HEK293 (cell line): ENCODE measurements around the gene TBC1D20.
A peak's percentile ranks its signal among the peaks of the same experiment; 100 is the strongest.

Experiments used
- CTCF ChIA-PET: fragments of 350-600 bp; formaldehyde crosslinking; extraction: SDS; loops from one replicate; lab custom pipeline; 2021; ENCODE audit warnings: antibody characterized with exemption; lab: Yijun Ruan, JAX
- POLR2A ChIA-PET: fragments of 300-600 bp; formaldehyde crosslinking; extraction: SDS; loops from one replicate; lab custom pipeline; 2020; ENCODE audit warnings: antibody characterized with exemption, inconsistent platforms; lab: Yijun Ruan, JAX
- H3K27ac ChIP-seq: fragments of 200-500 bp; sonication (Bioruptor generic); 2 replicates; pipeline ENCODE4 v1.5.1; 2014; ENCODE audit warnings: low read depth, low read length, control low read depth, inconsistent platforms; ENCODE audit errors: extremely low read depth
- H3K36me3 ChIP-seq, 2 experiments: fragments of 200-500 bp in 1 of 2; sonication (Bioruptor generic) in 1 of 2; 1 replicate in 1 of 2; 2 replicates in 1 of 2; pipeline ENCODE4 v1.5.1; 2014 to 2017; ENCODE audit warnings: inconsistent platforms in 2 of 2, low read length in 2 of 2; ENCODE audit not compliant: control insufficient read depth in 2 of 2, insufficient read depth in 1 of 2
- H3K4me1 ChIP-seq: fragments of 200-500 bp; sonication (Bioruptor generic); 2 replicates; pipeline ENCODE4 v1.5.1; 2014; ENCODE audit warnings: mild to moderate bottlenecking, low read length, inconsistent platforms; ENCODE audit not compliant: control insufficient read depth, insufficient read depth
- H3K4me3 ChIP-seq: 2 replicates; pipeline ENCODE4 v1.5.1; 2011; ENCODE audit warnings: low read depth, mild to moderate bottlenecking, control low read depth, low read length, moderate library complexity
- H3K9me3 ChIP-seq: fragments of 200-500 bp; sonication (Bioruptor generic); 2 replicates; pipeline ENCODE4 v1.5.1; 2014; ENCODE audit warnings: low read depth, low read length, inconsistent platforms; ENCODE audit not compliant: control insufficient read depth, insufficient read depth
- ZFHX2 ChIP-seq: fragments of 450-650 bp; formaldehyde crosslinking; conservative IDR thresholded peaks from 2 replicates; pipeline ENCODE4 v1.5.1; 2016; ENCODE audit warnings: missing biosample characterization, missing genetic modification characterization
- ZNF10 ChIP-seq: fragments of 450-650 bp; formaldehyde crosslinking; IDR thresholded peaks from 2 replicates; pipeline ENCODE4 v1.5.1; 2017; ENCODE audit warnings: missing biosample characterization, missing genetic modification characterization
- ZNF16 ChIP-seq: fragments of 450-650 bp; formaldehyde crosslinking; IDR thresholded peaks from 2 replicates; pipeline ENCODE4 v1.5.1; 2016; ENCODE audit warnings: low read depth, missing biosample characterization, missing genetic modification characterization
- ZNF239 ChIP-seq: fragments of 450-650 bp; formaldehyde crosslinking; IDR thresholded peaks from 2 replicates; pipeline ENCODE4 v1.5.1; 2016; ENCODE audit warnings: missing biosample characterization, missing genetic modification characterization
- ZNF341 ChIP-seq: fragments of 450-650 bp; formaldehyde crosslinking; IDR thresholded peaks from 2 replicates; pipeline ENCODE4; 2016; ENCODE audit warnings: low read depth, missing biosample characterization, missing genetic modification characterization
- ZNF571 ChIP-seq: fragments of 450-650 bp; formaldehyde crosslinking; IDR thresholded peaks from 2 replicates; pipeline ENCODE4 v1.5.0; 2017; ENCODE audit warnings: missing biosample characterization, missing genetic modification characterization
- ZNF777 ChIP-seq: fragments of 450-650 bp; formaldehyde crosslinking; IDR thresholded peaks from 2 replicates; pipeline ENCODE4 v1.5.1; 2017; ENCODE audit warnings: missing biosample characterization, missing genetic modification characterization, borderline replicate concordance
- TF ChIP-seq, protein P1 (sequence below): fragments of 450-650 bp; formaldehyde crosslinking; IDR thresholded peaks from 2 replicates; pipeline ENCODE4 v1.5.1; 2016; ENCODE audit warnings: missing biosample characterization, missing genetic modification characterization, low read depth
- TF ChIP-seq, protein P2 (sequence below): IDR thresholded peaks from 2 replicates; pipeline ENCODE4 v1.6.1; 2011; ENCODE audit warnings: mild to moderate bottlenecking, low read depth, low read length, borderline replicate concordance
- TF ChIP-seq, protein P3 (sequence below): fragments of 450-650 bp; formaldehyde crosslinking; IDR thresholded peaks from 2 replicates; pipeline ENCODE4 v1.5.1; 2016; ENCODE audit warnings: missing biosample characterization, missing genetic modification characterization

Gene TBC1D20

DNA sequence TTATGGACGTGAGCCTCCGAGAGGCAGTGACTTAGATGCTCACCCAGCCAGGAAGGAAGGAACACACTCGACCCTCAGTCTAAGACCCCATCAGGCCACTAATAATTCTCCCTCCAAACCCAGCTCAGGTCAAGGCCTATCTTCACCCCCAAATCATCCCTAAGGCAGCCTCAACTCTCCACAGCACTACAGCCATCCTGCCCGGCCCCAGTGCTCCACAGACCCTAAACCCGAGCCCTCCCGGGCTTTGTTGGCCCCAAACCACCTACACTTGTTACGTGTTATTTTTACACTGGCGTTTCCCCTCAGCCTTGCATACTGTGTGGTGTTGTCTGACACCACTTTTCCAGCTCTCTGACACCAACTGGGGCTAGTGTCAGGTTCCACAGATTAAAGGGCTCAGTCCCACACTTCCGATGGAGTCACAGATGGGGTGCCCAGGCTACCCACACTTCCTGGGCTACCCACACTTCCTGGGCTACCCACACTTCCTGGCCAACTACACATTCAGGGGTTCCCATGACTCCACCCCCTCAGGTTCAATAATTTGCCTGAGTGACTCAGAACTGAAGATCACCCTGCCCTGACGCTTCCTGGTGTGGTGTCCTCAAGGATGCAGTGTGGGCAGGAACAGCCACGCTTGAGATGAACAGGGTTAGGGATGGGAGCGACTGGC is 28.9 kb downstream of the TBC1D20 start (continued):
- TF ChIP-seq ZFHX2 (tag by site-specific recombination): peak; percentile 82

DNA sequence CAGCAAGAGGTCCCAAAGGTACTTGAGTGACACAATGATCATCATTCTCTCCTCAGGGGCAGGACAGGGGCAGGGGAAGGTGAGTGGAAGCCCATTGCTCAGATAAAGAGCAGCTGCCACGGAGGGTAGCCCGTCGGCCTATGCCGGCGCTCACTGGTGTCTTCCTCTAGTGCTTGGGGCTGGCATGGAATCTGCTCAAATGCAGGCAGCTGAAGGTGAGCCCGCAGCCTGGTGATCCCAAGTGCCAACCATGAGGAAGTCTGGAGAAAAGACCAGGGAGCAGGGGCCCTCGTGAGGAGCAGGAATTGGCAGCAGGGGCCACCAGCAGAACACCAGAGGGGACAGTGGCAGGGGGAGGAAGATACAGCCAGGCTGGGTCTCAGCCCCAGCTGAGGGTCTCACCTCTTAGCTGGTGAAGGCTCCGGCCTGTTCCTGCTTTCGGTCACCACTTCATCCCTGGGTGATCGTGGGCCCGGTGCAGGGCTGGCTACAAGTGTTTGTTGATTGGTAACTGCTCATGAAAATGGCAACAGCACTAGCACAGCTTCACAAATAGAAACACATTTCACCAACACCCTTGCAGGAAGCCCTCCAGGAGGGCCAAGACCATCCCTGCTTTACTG is 29.5 kb downstream of the TBC1D20 start:
- Histone ChIP-seq H3K36me3 (peaks cover 9 to 84% of the 10 kb centered on the region in 2 experiments), H3K27ac (peak overlapping the region; percentile 41; the same call in 1 of the 2 replicates), H3K4me3 (no peak overlapping the region), H3K4me1 (no peaks in the 10 kb centered on the region; the same call in 1 of the 2 replicates), H3K9me3 (no peaks in the 10 kb centered on the region)
- ChIA-PET POLR2A (interaction anchor here (1.7 kb wide), 1 partner anchor 25 kb away, joined by 6 read pairs; the partner anchor contains the start of gene RBCK1), CTCF (interaction anchor here (0.6 to 4.3 kb wide), 9 partner anchors 10 to 340 kb away, joined by 3 to 88 read pairs (median 8); no protein-coding TSS in a partner anchor)
- no peak for TF ChIP-seq ZNF777

DNA sequence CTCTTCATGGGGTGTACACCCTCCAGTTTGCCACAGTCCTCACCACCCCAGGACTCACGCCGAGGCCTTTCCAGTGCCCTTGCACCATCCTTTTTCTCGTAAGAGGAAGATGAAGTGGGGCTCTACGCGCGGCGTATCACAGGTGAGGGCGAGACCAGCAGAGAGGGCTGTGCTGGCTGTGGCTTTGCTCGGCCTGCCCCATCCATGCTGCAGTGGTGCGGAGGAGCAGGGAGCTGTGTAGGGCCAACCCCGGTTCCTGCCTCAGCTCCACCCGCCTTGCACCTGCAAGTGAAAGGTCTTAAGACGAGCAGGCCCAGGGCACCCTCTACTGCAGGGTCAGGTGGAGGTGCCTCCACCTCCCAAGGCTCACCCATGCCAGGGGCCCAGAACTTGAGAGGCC is 30.1 kb downstream of the TBC1D20 start:
- ChIA-PET CTCF (interaction anchor here (0.9 to 4.3 kb wide), 22 partner anchors 10 to 112 kb away, joined by 3 to 88 read pairs (median 7); partner anchors contain the start of gene TBC1D20), POLR2A (interaction anchor here (0.9 to 1.7 kb wide), 3 partner anchors 25 to 85 kb away, joined by 3 to 6 read pairs (median 4); partner anchors contain the start of gene RBCK1)
- no peaks in the 10 kb centered on the region; the same call in 1 of the 2 replicates for H3K4me1 ChIP-seq
- H3K36me3 ChIP-seq: peaks cover 9 to 85% of the 10 kb centered on the region in 2 experiments
- no peak overlapping the region for H3K4me3 ChIP-seq
- no peaks in the 10 kb centered on the region for H3K9me3 ChIP-seq
- H3K27ac ChIP-seq: no peak overlapping the region
- no peak for TF ChIP-seq ZNF239 (tag by site-specific recombination)
- TF ChIP-seq, protein P1, sequence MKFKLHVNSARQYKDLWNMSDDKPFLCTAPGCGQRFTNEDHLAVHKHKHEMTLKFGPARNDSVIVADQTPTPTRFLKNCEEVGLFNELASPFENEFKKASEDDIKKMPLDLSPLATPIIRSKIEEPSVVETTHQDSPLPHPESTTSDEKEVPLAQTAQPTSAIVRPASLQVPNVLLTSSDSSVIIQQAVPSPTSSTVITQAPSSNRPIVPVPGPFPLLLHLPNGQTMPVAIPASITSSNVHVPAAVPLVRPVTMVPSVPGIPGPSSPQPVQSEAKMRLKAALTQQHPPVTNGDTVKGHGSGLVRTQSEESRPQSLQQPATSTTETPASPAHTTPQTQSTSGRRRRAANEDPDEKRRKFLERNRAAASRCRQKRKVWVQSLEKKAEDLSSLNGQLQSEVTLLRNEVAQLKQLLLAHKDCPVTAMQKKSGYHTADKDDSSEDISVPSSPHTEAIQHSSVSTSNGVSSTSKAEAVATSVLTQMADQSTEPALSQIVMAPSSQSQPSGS (tag by site-specific recombination): no peak
- no peak for TF ChIP-seq ZNF10 (tag by site-specific recombination)
- TF ChIP-seq ZNF16 (tag by site-specific recombination): no peak
- TF ChIP-seq, protein P2, sequence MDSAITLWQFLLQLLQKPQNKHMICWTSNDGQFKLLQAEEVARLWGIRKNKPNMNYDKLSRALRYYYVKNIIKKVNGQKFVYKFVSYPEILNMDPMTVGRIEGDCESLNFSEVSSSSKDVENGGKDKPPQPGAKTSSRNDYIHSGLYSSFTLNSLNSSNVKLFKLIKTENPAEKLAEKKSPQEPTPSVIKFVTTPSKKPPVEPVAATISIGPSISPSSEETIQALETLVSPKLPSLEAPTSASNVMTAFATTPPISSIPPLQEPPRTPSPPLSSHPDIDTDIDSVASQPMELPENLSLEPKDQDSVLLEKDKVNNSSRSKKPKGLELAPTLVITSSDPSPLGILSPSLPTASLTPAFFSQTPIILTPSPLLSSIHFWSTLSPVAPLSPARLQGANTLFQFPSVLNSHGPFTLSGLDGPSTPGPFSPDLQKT: no peak
- TF ChIP-seq ZNF341 (tag by site-specific recombination): no peak
- TF ChIP-seq ZNF571 (tag by site-specific recombination): no peak
- TF ChIP-seq, protein P3, sequence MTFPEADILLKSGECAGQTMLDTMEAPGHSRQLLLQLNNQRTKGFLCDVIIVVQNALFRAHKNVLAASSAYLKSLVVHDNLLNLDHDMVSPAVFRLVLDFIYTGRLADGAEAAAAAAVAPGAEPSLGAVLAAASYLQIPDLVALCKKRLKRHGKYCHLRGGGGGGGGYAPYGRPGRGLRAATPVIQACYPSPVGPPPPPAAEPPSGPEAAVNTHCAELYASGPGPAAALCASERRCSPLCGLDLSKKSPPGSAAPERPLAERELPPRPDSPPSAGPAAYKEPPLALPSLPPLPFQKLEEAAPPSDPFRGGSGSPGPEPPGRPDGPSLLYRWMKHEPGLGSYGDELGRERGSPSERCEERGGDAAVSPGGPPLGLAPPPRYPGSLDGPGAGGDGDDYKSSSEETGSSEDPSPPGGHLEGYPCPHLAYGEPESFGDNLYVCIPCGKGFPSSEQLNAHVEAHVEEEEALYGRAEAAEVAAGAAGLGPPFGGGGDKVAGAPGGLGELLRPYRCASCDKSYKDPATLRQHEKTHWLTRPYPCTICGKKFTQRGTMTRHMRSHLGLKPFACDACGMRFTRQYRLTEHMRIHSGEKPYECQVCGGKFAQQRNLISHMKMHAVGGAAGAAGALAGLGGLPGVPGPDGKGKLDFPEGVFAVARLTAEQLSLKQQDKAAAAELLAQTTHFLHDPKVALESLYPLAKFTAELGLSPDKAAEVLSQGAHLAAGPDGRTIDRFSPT (tag by site-specific recombination): no peak
